IPS-NIHi7 (cell line): ENCODE measurements around the gene TAL1.

ENCODE experiments used
- DNase-seq: peaks from one replicate; pipeline ENCODE4 v3.0.0; 2012; ENCODE audit warnings: mixed read lengths; ENCODE audit errors: extremely low spot score

The TAL1 gene

GRCh38 chr1:47175227-47175934 is 56.6 kb downstream of the TAL1 start:
- DNase-seq = peak; percentile 89

GRCh38 chr1:47174656-47175020 is 57.4 kb downstream of the TAL1 start:
- DNase-seq = no peak

GRCh38 chr1:47172782-47173181 is 59.2 kb downstream of the TAL1 start:
- DNase-seq = no peak
